Psoas muscle (tissue), 8 donors: ENCODE data around the gene HCCS. TPM values are rescaled to one million over a fixed set of nuclear protein-coding genes. Genes with fewer than 3 reads are reported as not detected.
A peak's percentile ranks its signal among the peaks of the same experiment; 100 is the strongest.

ENCODE experiments used
- ATAC-seq, 4 donors: fragments of 200-7000 bp; cut with Tn5 transposase; one replicate each; pipeline ENCODE4 v1.9.1; 2020; ENCODE audit warnings: moderate library complexity in 3 of 4, mild to moderate bottlenecking in 2 of 4
- DNase-seq, 2 donors: peaks; one replicate each; pipeline ENCODE4 v3.0.0-alpha.2; 2020
- H3K27ac ChIP-seq: fragments of 200-600 bp; one replicate; pipeline ENCODE4 v1.8.0; 2022
- H3K27me3 ChIP-seq, 3 donors: fragments of 200-600 bp in 1 of 3; one replicate each; pipeline versions ENCODE4 v1.6.1 to v1.8.0; 2013 to 2022; ENCODE audit warnings: low read length in 2 of 3, mild to moderate bottlenecking in 2 of 3, moderate library complexity in 1 of 3; ENCODE audit not compliant: insufficient read depth in 3 of 3
- H3K36me3 ChIP-seq, 2 donors: fragments of 200-600 bp in 1 of 2; one replicate each; pipeline versions ENCODE4 v1.6.1 to v1.8.0; 2013 to 2022; ENCODE audit warnings: low read depth in 1 of 2, mild to moderate bottlenecking in 1 of 2, moderate library complexity in 1 of 2; ENCODE audit not compliant: insufficient read depth in 1 of 2
- H3K4me1 ChIP-seq: fragments of 200-600 bp; one replicate; pipeline ENCODE4 v1.8.0; 2022
- H3K4me3 ChIP-seq: fragments of 200-600 bp; one replicate; pipeline ENCODE4 v1.8.0; 2022; ENCODE audit warnings: mild to moderate bottlenecking
- H3K9me3 ChIP-seq: fragments of 200-600 bp; one replicate; pipeline ENCODE4 v1.8.0; 2022
- WGBS, 3 donors: extraction: QIAGEN DNeasy Blood & Tissue Kit; methylation state at CpG; one replicate each; pipeline versions ENCODE4 v1.1.6 to v1.1.7; 2013; 5-methylcytosine and 5-hydroxymethylcytosine counted together
- intact Hi-C, 2 donors: fragments of 100-400 bp; cut with DNase I; formaldehyde crosslinking; loops; one replicate each; pipeline versions ENCODE4 v1.11.0 to v1.14.2; 2022
- polyA plus RNA-seq, 3 donors: library from polyadenylated mRNA; stranded (reverse); fragments of 200-250 nt; gene quantifications; one replicate each; pipeline ENCODE4 v1.2.3, GENCODE V29; 2013
- total RNA-seq, 4 donors: library from RNA; stranded (reverse); fragmentation: NEBNext Ultra II Directional in 2 of 4; extraction: Animal tissue kit (Norgen Biotek cat#: 25700) in 2 of 4; gene quantifications; one replicate each; pipeline versions ENCODE4 v1.2.1 to v1.2.4, GENCODE V29; 2021 to 2023
- TF ChIP-seq, protein P1 (sequence below): fragments of 200-600 bp; IDR thresholded peaks from one replicate; pipeline ENCODE4 v1.8.0; 2022; ENCODE audit warnings: antibody characterized with exemption
- donor health status: healthy with polysubstance abuse.
- donor health status: DM: no; HTN: no; CAD: no; lungs with moderate emphysema.
- donor health status: Bipolar disorder and iron deficiency.
- donor health status: healthy.
- donor health status: DM: yes; HTN: yes; CAD: no.
- donor health status: DM: no; HTN: no; CAD: no.
- donor health status: DM: no; HTN: no; CAD: no.
- donor health status: DM: yes; HTN: yes; CAD: no.

HCCS gene
- total and polyA plus RNA-seq, 7 donors = 32.6 to 91.6 (median 53.8) TPM

DNA sequence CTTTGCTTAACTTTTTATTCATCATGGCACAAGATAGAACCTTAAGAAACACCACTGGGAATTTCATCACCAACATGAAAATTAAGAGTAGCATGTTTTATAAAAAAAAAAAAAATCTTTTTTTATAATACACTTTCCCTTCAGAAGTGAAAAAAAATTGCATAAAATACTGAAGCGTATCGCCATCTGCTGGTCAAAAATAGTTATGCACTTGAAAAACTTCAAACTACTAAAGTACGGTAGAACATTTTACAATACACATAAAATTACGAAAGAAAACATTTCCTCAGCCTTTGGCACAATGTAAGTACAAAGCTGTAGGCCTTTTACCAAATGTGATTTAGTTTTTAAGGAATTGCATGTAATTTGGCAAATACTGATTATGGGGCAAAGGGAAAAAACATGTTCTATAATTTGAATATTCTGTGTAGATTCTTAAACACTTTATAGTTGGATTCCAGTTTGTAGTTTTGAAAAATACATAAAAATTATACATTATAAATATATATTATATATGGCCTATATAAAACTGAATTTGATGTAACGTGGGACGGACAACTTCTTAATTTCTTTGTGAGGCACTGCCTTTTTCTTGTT lies 26.5 kb downstream of the HCCS start:
- DNase-seq = no peak
- peak in 1 of 4 donors; percentile 29 for ATAC-seq
- no peak overlapping the region for H3K27ac ChIP-seq
- peaks cover 0 to 2% (median 0%) of the 10 kb centered on the region in 3 donors for H3K27me3 ChIP-seq
- intact Hi-C loops = loop anchor here in 1 of 2 donors (5.0 kb wide), 1 partner anchor 950 kb away; no protein-coding TSS in a partner anchor
- no peaks in the 10 kb centered on the region for H3K9me3 ChIP-seq
- TF ChIP-seq, protein P1, sequence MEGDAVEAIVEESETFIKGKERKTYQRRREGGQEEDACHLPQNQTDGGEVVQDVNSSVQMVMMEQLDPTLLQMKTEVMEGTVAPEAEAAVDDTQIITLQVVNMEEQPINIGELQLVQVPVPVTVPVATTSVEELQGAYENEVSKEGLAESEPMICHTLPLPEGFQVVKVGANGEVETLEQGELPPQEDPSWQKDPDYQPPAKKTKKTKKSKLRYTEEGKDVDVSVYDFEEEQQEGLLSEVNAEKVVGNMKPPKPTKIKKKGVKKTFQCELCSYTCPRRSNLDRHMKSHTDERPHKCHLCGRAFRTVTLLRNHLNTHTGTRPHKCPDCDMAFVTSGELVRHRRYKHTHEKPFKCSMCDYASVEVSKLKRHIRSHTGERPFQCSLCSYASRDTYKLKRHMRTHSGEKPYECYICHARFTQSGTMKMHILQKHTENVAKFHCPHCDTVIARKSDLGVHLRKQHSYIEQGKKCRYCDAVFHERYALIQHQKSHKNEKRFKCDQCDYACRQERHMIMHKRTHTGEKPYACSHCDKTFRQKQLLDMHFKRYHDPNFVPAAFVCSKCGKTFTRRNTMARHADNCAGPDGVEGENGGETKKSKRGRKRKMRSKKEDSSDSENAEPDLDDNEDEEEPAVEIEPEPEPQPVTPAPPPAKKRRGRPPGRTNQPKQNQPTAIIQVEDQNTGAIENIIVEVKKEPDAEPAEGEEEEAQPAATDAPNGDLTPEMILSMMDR = peak; percentile 75
- WGBS, 3 donors = 31 to 41% (median 36%) methylated on average over 6 of the region's 6 CpGs
- H3K36me3 ChIP-seq = no peaks in the 10 kb centered on the region
- no peak overlapping the region for H3K4me3 ChIP-seq
- no peaks in the 10 kb centered on the region for H3K4me1 ChIP-seq

DNA sequence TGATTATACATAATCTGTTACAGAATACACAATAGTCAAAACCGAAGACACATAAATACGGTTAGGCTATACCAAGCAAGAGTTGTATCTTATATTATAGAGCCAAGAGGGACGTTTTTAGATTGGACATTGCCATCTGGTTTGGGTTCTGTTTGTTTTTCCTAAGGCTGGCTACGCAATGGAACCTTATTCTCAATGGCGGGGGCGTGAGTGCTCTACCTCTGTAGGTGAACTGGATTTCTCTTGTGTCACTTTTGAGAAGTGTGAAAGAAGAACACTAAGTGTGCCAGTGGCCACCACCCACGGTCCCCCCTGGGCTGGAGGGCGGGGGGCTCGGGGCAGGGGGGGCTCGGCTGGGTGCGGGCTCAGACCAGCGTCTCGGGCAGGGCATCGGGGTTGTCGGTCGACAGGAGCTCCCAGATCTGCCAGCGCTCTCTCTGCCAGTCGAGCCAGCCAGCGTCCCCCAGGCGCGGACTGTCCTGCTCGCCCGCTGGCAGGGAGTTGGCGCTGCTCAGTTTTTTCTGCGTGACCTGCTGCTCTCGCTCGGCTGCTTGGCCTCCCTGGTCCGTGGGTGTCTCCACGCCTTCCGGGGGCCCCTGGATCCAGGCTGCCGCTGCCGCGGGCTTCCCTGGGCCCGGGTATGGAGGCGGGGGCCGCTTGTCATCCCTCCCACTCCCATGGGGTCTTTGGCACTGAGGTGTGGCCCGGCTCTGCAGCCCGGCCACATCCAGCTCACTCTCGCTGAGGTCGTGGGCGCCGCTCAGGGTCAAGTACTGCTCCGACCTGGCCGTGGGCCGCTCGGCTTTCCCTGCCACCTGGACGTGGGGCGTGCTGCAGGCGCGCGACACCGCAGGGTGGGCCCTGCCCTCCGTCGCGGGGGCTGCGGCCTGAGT lies 27.6 kb downstream of the HCCS start:
- DNase-seq = peak in 1 of 2 donors; percentile 14
- WGBS, 3 donors = 74 to 88% (median 85%) methylated on average over 29 to 55 of the region's 56 CpGs
- ATAC-seq = no peak
- intact Hi-C loops = loop anchor here in 1 of 2 donors (5.0 kb wide), 1 partner anchor 951 kb away; no protein-coding TSS in a partner anchor
- H3K4me1 ChIP-seq = no peaks in the 10 kb centered on the region
- H3K36me3 ChIP-seq = no peaks in the 10 kb centered on the region
- TF ChIP-seq, protein P1 = no peak
- H3K27me3 ChIP-seq = peaks cover 0 to 2% (median 0%) of the 10 kb centered on the region in 3 donors
- no peaks in the 10 kb centered on the region for H3K9me3 ChIP-seq
- no peak overlapping the region for H3K27ac ChIP-seq
- H3K4me3 ChIP-seq = no peak overlapping the region

DNA sequence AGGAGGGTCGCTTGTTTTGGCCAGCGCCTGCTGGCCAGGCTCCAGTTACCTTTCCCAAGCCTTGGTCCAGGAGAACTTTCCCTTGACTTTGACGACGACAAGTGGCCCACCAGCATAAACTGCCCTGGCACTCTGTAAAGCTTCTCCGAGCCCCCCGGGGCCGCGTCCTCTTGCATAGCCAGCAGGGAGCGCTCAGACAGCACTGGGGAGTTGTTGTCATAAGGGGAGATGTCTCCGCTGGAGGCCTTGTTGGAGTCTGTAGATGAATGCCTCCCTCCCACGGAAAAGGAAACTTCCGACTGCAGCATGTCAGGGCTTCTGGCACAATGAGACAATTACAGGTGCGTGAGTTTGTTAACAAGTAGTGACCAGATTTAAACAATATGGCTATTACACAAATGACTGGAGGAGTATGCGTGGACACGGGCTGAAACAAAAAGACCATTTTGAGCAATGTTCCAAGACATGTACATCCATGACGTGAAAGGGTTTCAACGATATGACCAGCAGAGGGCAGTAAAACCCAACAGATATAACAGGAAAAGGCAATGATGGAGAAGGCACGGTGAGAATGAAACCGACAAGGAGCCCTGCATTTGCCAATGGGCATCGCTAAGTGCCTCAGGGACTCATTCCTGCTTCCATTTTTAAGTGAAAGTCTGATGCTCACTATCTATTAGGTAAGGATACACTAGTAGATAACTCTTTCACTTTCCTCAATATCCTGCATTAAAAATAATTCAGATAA lies 33.0 kb downstream of the HCCS start:
- peaks cover 0 to 2% (median 0%) of the 10 kb centered on the region in 3 donors for H3K27me3 ChIP-seq
- 31 to 40% (median 38%) methylated on average over 20 of the region's 20 CpGs for WGBS, 3 donors
- no peaks in the 10 kb centered on the region for H3K4me1 ChIP-seq
- H3K9me3 ChIP-seq = no peaks in the 10 kb centered on the region
- DNase-seq (peak in 1 of 2 donors; percentile 51), ATAC-seq (peak; percentile 73 to 88 (median 78))
- no peak overlapping the region for H3K4me3 ChIP-seq
- H3K27ac ChIP-seq = no peak overlapping the region
- no peaks in the 10 kb centered on the region for H3K36me3 ChIP-seq
- intact Hi-C loops = loop anchor here (5.0 to 10.0 kb wide), 4 partner anchors 381 to 628 kb away; no protein-coding TSS in a partner anchor
- TF ChIP-seq, protein P1 = peak; percentile 65

DNA sequence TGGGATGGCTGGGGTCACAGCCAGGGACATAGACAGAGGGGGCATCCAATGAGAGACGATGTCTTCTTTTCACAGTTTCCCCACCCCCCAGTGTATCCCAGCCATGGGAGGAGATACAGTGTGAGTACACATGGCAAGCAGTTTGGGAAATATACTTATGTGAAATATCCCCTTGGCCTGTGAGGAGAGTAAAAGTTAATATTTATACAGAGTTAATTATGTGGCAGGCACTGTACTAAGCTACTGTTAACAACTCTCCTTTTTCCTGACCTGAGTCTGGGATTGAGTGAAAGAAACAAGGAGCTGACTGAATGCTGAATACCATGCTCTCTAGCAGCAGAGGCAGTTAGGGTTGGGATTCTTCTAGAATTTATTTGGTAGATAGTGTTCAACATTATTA lies 35.3 kb downstream of the HCCS start:
- Histone ChIP-seq H3K36me3 (no peaks in the 10 kb centered on the region), H3K4me3 (no peak overlapping the region), H3K4me1 (no peaks in the 10 kb centered on the region), H3K27ac (no peak overlapping the region), H3K9me3 (no peaks in the 10 kb centered on the region), H3K27me3 (peaks cover 0 to 1% (median 0%) of the 10 kb centered on the region in 3 donors)
- DNase-seq (no peak), ATAC-seq (no peak)
- intact Hi-C loops = loop anchor here in 1 of 2 donors (10.0 kb wide), 2 partner anchors 378 to 618 kb away; no protein-coding TSS in a partner anchor
- TF ChIP-seq, protein P1 = no peak
- WGBS, 3 donors = 86 to 94% (median 88%) methylated on average over 1 of the region's 1 CpG
